ENCODE results near the gene TOR3A.

TOR3A gene

GRCh38 chr1:179061360-179062282 is 20.2 kb upstream of the TOR3A start:
- H3K27ac ChIP-seq = no peak overlapping the region

GRCh38 chr1:179066471-179066870 is 15.4 kb upstream of the TOR3A start:
- no peak overlapping the region for H3K27ac ChIP-seq
- no peak overlapping the region for H3K4me3 ChIP-seq

More at GRCh38 chr1:179061360-179062282, 20.2 kb upstream of the TOR3A start:
- H3K4me3 ChIP-seq = no peak overlapping the region

- no peak overlapping the region for H3K27ac ChIP-seq
- no peak overlapping the region for H3K4me3 ChIP-seq
Observed at GRCh38 chr1:179077396-179077795, 4.5 kb upstream of the TOR3A start.

- no peak overlapping the region for H3K27ac ChIP-seq
- H3K4me3 ChIP-seq = no peak overlapping the region
Observed at GRCh38 chr1:179079113-179079761, 2.6 kb upstream of the TOR3A start.

GRCh38 chr1:179080866-179081686 is 794 bp upstream of the TOR3A start:
- H3K4me3 ChIP-seq = peak overlapping the region; percentile 55 to 99 (median 84)
- H3K27ac ChIP-seq = peak overlapping the region in 20 of 21 experiments; percentile 70 to 97 (median 91)

GRCh38 chr1:179082333-179082998 is 596 bp downstream of the TOR3A start:
- Histone ChIP-seq H3K4me3 (peak overlapping the region; percentile 55 to 99 (median 84)), H3K27ac (peak overlapping the region; percentile 58 to 97 (median 91))

- peak overlapping the region; percentile 55 to 99 (median 84) for H3K4me3 ChIP-seq
- peak overlapping the region in 20 of 21 experiments; percentile 70 to 97 (median 91) for H3K27ac ChIP-seq
Observed at GRCh38 chr1:179082999-179083335, 1.1 kb downstream of the TOR3A start.

GRCh38 chr1:179083533-179083932 is 1.7 kb downstream of the TOR3A start:
- Histone ChIP-seq H3K4me3 (peak overlapping the region in 1 of 7 experiments; percentile 65), H3K27ac (peak overlapping the region in 2 of 21 experiments; percentile 92)

GRCh38 chr1:179087665-179088064 is 5.8 kb downstream of the TOR3A start:
- Histone ChIP-seq H3K4me3 (no peak overlapping the region), H3K27ac (peak overlapping the region in 2 of 21 experiments; percentile 22 to 41)

- Histone ChIP-seq H3K4me3 (no peak overlapping the region), H3K27ac (peak overlapping the region in 6 of 21 experiments; percentile 8 to 41 (median 22))
Observed at GRCh38 chr1:179089827-179090482, 8.1 kb downstream of the TOR3A start.

GRCh38 chr1:179090522-179090921 is 8.7 kb downstream of the TOR3A start:
- Histone ChIP-seq H3K27ac (peak overlapping the region in 5 of 21 experiments; percentile 8 to 41 (median 27)), H3K4me3 (no peak overlapping the region)

GRCh38 chr1:179090923-179091322 is 9.1 kb downstream of the TOR3A start:
- Histone ChIP-seq H3K4me3 (no peak overlapping the region), H3K27ac (peak overlapping the region in 2 of 21 experiments; percentile 27 to 54)

GRCh38 chr1:179091691-179092165 is 9.9 kb downstream of the TOR3A start:
- H3K27ac ChIP-seq = peak overlapping the region in 5 of 21 experiments; percentile 2 to 59 (median 22)
- no peak overlapping the region for H3K4me3 ChIP-seq

GRCh38 chr1:179092896-179093461 is 11.1 kb downstream of the TOR3A start:
- Histone ChIP-seq H3K4me3 (no peak overlapping the region), H3K27ac (peak overlapping the region in 1 of 21 experiments; percentile 59)

- Histone ChIP-seq H3K4me3 (no peak overlapping the region), H3K27ac (peak overlapping the region in 1 of 21 experiments; percentile 66)
Observed at GRCh38 chr1:179094818-179095217, 12.9 kb downstream of the TOR3A start.

GRCh38 chr1:179095377-179095776 is 13.5 kb downstream of the TOR3A start:
- peak overlapping the region in 1 of 21 experiments; percentile 66 for H3K27ac ChIP-seq

GRCh38 chr1:179095924-179096323 is 14.1 kb downstream of the TOR3A start:
- Histone ChIP-seq H3K4me3 (no peak overlapping the region), H3K27ac (no peak overlapping the region)

More at GRCh38 chr1:179095377-179095776, 13.5 kb downstream of the TOR3A start:
- H3K4me3 ChIP-seq = no peak overlapping the region

GRCh38 chr1:179099891-179100290 is 18.0 kb downstream of the TOR3A start:
- no peak overlapping the region for H3K27ac ChIP-seq
- H3K4me3 ChIP-seq = no peak overlapping the region

Measured in skin epidermis (tissue), 12 donors.